ENCODE data around the gene ERMP1.

The ERMP1 gene

DNA sequence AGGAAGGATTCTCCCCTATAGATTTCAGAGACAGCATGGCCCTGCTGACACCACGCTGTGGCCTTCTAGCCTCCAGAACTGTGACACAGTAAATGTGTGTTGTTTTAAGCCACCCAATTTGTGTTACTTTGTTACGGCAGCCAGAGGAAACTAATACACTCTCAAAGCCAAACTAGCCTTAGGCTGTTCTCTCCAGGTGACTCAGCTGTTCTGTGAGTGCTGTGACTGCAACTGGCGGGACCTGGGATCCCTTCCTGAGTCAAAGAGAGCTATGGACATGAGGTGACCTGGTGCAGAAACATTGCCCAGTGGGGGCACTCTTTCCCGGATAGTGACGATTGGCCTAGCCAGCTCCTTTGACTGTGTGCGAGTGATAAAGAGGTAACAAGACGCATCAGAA lies 43.8 kb upstream of the ERMP1 start:
- Histone ChIP-seq H3K4me2 (ENCODE audit: low read depth, low read length) (no peak overlapping the region), H3K27ac (ENCODE audit: low read length) (no peak overlapping the region), H3F3A (ENCODE audit: insufficient read depth, low read length) (no peaks in the 10 kb centered on the region), H3K4me1 (ENCODE audit: low read length) (no peaks in the 10 kb centered on the region), H3K9me3 (replicated peaks; ENCODE audit: insufficient read depth, low read length) (no peaks in the 10 kb centered on the region), H3K36me3 (replicated peaks; ENCODE audit: insufficient read depth, low read length) (no peaks in the 10 kb centered on the region), H3K79me2 (ENCODE audit: low read length) (no peaks in the 10 kb centered on the region), H3K4me3 (ENCODE audit: low read length) (no peak overlapping the region), H3K27me3 (replicated peaks; ENCODE audit: insufficient read depth, low read length) (no peaks in the 10 kb centered on the region), H2AFZ (ENCODE audit: low read length) (no peak overlapping the region), H3K9me2 (replicated peaks; ENCODE audit: insufficient read depth, low read length) (no peaks in the 10 kb centered on the region), H3K9ac (ENCODE audit: low read length) (no peak overlapping the region), H4K20me1 (ENCODE audit: insufficient read depth, low read length) (no peaks in the 10 kb centered on the region)
- TF ChIP-seq EZH2phosphoT487 (IDR thresholded peaks at IDR 0.05; ENCODE audit: low read length) (no peak), EZH2 (optimal IDR thresholded peaks at IDR 0.05; ENCODE audit: low read depth, low read length) (no peak), CTCF (IDR thresholded peaks at IDR 0.05; ENCODE audit: low read length) (no peak)
- DNase-seq = no peak

- H3K27ac ChIP-seq (ENCODE audit: low read length) = no peak overlapping the region
- no peaks in the 10 kb centered on the region for H3K27me3 ChIP-seq (replicated peaks; ENCODE audit: insufficient read depth, low read length)
- H3F3A ChIP-seq (ENCODE audit: insufficient read depth, low read length) = no peaks in the 10 kb centered on the region
- no peak for DNase-seq
- H3K9ac ChIP-seq (ENCODE audit: low read length) = no peak overlapping the region
- no peaks in the 10 kb centered on the region for H3K9me3 ChIP-seq (replicated peaks; ENCODE audit: insufficient read depth, low read length)
- H2AFZ ChIP-seq (ENCODE audit: low read length) = no peak overlapping the region
- H3K79me2 ChIP-seq (ENCODE audit: low read length) = no peaks in the 10 kb centered on the region
- no peaks in the 10 kb centered on the region for H3K36me3 ChIP-seq (replicated peaks; ENCODE audit: insufficient read depth, low read length)
- H3K4me2 ChIP-seq (ENCODE audit: low read depth, low read length) = no peak overlapping the region
- no peaks in the 10 kb centered on the region for H3K9me2 ChIP-seq (replicated peaks; ENCODE audit: insufficient read depth, low read length)
- H4K20me1 ChIP-seq (ENCODE audit: insufficient read depth, low read length) = no peaks in the 10 kb centered on the region
- no peaks in the 10 kb centered on the region for H3K4me1 ChIP-seq (ENCODE audit: low read length)
- TF ChIP-seq EZH2 (optimal IDR thresholded peaks at IDR 0.05; ENCODE audit: low read depth, low read length) = no peak
- no peak for TF ChIP-seq EZH2phosphoT487 (IDR thresholded peaks at IDR 0.05; ENCODE audit: low read length)
- no peak for TF ChIP-seq CTCF (IDR thresholded peaks at IDR 0.05; ENCODE audit: low read length)
- H3K4me3 ChIP-seq (ENCODE audit: low read length) = no peak overlapping the region
Observed at GRCh38 chr9:5876026-5876425, 43.1 kb upstream of the ERMP1 start.

- Histone ChIP-seq H3K9ac (ENCODE audit: low read length) (no peak overlapping the region), H4K20me1 (ENCODE audit: insufficient read depth, low read length) (no peaks in the 10 kb centered on the region), H3K9me3 (replicated peaks; ENCODE audit: insufficient read depth, low read length) (no peaks in the 10 kb centered on the region), H3K79me2 (ENCODE audit: low read length) (no peaks in the 10 kb centered on the region), H3K4me2 (ENCODE audit: low read depth, low read length) (no peak overlapping the region), H3F3A (ENCODE audit: insufficient read depth, low read length) (no peaks in the 10 kb centered on the region), H3K27ac (ENCODE audit: low read length) (no peak overlapping the region), H3K4me3 (ENCODE audit: low read length) (no peak overlapping the region), H3K4me1 (ENCODE audit: low read length) (no peaks in the 10 kb centered on the region), H2AFZ (ENCODE audit: low read length) (no peak overlapping the region), H3K36me3 (replicated peaks; ENCODE audit: insufficient read depth, low read length) (no peaks in the 10 kb centered on the region), H3K9me2 (replicated peaks; ENCODE audit: insufficient read depth, low read length) (no peaks in the 10 kb centered on the region), H3K27me3 (replicated peaks; ENCODE audit: insufficient read depth, low read length) (no peaks in the 10 kb centered on the region)
- DNase-seq = no peak
- TF ChIP-seq EZH2 (optimal IDR thresholded peaks at IDR 0.05; ENCODE audit: low read depth, low read length) = no peak
- no peak for TF ChIP-seq CTCF (IDR thresholded peaks at IDR 0.05; ENCODE audit: low read length)
- no peak for TF ChIP-seq EZH2phosphoT487 (IDR thresholded peaks at IDR 0.05; ENCODE audit: low read length)
Observed at GRCh38 chr9:5874048-5874447, 41.1 kb upstream of the ERMP1 start.
